IMR-90 (cell line): ENCODE results near the gene MEIS2. TPM values are rescaled to one million over a fixed set of nuclear protein-coding genes. Genes with fewer than 3 reads are reported as not detected.
A peak's percentile ranks its signal among the peaks of the same experiment; 100 is the strongest.

ENCODE experiments used
- ATAC-seq: fragments of 200-7000 bp; cut with Tn5 transposase; 2 replicates; pipeline ENCODE4 v1.9.1; 2020; ENCODE audit warnings: low read depth, mild to moderate bottlenecking, moderate library complexity
- BruUV-seq: library from RNA; stranded (reverse); fragments of 400-500 nt; replicated peaks from 2 replicates; lab custom pipeline; 2021; lab: Mats Ljungman, UMichigan
- CTCF ChIA-PET: fragments of 300-600 bp; formaldehyde crosslinking; extraction: SDS; loops from one replicate; lab custom pipeline; 2021; ENCODE audit warnings: antibody characterized with exemption; lab: Yijun Ruan, JAX
- POLR2A ChIA-PET: fragments of 300-600 bp; sonication (Branson Sonifier 250); formaldehyde crosslinking; loops from one replicate; lab custom pipeline; 2022; ENCODE audit warnings: antibody characterized with exemption; ENCODE audit not compliant: unreplicated experiment; lab: Charles Lee
- DNase-seq: peaks from one replicate; pipeline ENCODE4 v3.0.0; 2013
- H2AFZ ChIP-seq: replicated peaks from 2 replicates; pipeline ENCODE3; 2013; ENCODE audit warnings: low read length, mild to moderate bottlenecking; ENCODE audit not compliant: poor library complexity
- H2AK5ac ChIP-seq: 2 replicates; pipeline ENCODE4 v1.6.1; 2013; ENCODE audit warnings: low read depth, low read length, inconsistent platforms
- H2AK9ac ChIP-seq: replicated peaks from 2 replicates; pipeline ENCODE3; 2013; ENCODE audit warnings: mild to moderate bottlenecking, low read depth, low read length, moderate library complexity; ENCODE audit not compliant: poor library complexity
- H2BK120ac ChIP-seq: 2 replicates; pipeline ENCODE4 v1.6.1; 2013; ENCODE audit warnings: low read depth, low read length, inconsistent platforms
- H2BK15ac ChIP-seq: 3 replicates; pipeline ENCODE4 v1.6.1; 2013; ENCODE audit warnings: low read depth, low read length, inconsistent platforms
- H2BK20ac ChIP-seq: 2 replicates; pipeline ENCODE4 v1.6.1; 2013; ENCODE audit warnings: low read depth, mild to moderate bottlenecking, inconsistent platforms, low read length, moderate library complexity
- H2BK5ac ChIP-seq: 2 replicates; pipeline ENCODE4 v1.6.1; 2013; ENCODE audit warnings: mild to moderate bottlenecking, low read depth, low read length, inconsistent platforms; ENCODE audit not compliant: poor library complexity, severe bottlenecking
- H3K14ac ChIP-seq: replicated peaks from 2 replicates; pipeline ENCODE4 v1.6.1; 2013; ENCODE audit warnings: low read depth, low read length, inconsistent platforms
- H3K18ac ChIP-seq: 2 replicates; pipeline ENCODE4 v1.6.1; 2013; ENCODE audit warnings: low read depth, low read length, control low read depth
- H3K23ac ChIP-seq: 2 replicates; pipeline ENCODE4 v1.6.1; 2013; ENCODE audit warnings: low read depth, low read length, inconsistent platforms
- H3K27ac ChIP-seq: 2 replicates; pipeline ENCODE4 v1.5.1; 2013; ENCODE audit warnings: mild to moderate bottlenecking, control low read depth, low read length; ENCODE audit not compliant: insufficient read depth
- H3K27me3 ChIP-seq: 2 replicates; pipeline ENCODE4 v1.6.1; 2013; ENCODE audit warnings: low read length; ENCODE audit not compliant: control insufficient read depth, insufficient read depth
- H3K36me3 ChIP-seq: 2 replicates; pipeline ENCODE4 v1.6.1; 2013; ENCODE audit warnings: low read length, mixed read lengths; ENCODE audit not compliant: control insufficient read depth, insufficient read depth
- H3K4ac ChIP-seq: 2 replicates; pipeline ENCODE4 v1.6.1; 2013; ENCODE audit warnings: low read depth, low read length, inconsistent platforms
- H3K4me1 ChIP-seq: 2 replicates; pipeline ENCODE4 v1.6.1; 2013; ENCODE audit warnings: low read length, mixed read lengths; ENCODE audit not compliant: control insufficient read depth, insufficient read depth
- H3K4me2 ChIP-seq: 2 replicates; pipeline ENCODE4 v1.6.1; 2013; ENCODE audit warnings: low read depth, mild to moderate bottlenecking, control low read depth, low read length, moderate library complexity
- H3K4me3 ChIP-seq: 2 replicates; pipeline ENCODE4 v1.5.1; 2013; ENCODE audit warnings: low read depth, mild to moderate bottlenecking, control low read depth, low read length, moderate library complexity; ENCODE audit not compliant: insufficient read depth
- H3K56ac ChIP-seq: 2 replicates; pipeline ENCODE4 v1.6.1; 2013; ENCODE audit warnings: low read length, inconsistent platforms; ENCODE audit not compliant: insufficient read depth; ENCODE audit errors: extremely low read depth
- H3K79me1 ChIP-seq, 2 experiments: 2 replicates each; pipeline ENCODE4 v1.6.1; 2013; ENCODE audit warnings: low read length in 2 of 2, inconsistent platforms in 1 of 2, low read depth in 1 of 2
- H3K9ac ChIP-seq: 2 replicates; pipeline ENCODE4 v1.6.1; 2013; ENCODE audit warnings: low read depth, low read length, control low read depth
- H3K9me1 ChIP-seq: 2 replicates; pipeline ENCODE4 v1.6.1; 2013; ENCODE audit warnings: low read length, inconsistent platforms; ENCODE audit not compliant: insufficient read depth
- H3K9me3 ChIP-seq: 2 replicates; pipeline ENCODE4 v1.6.1; 2013; ENCODE audit warnings: low read length; ENCODE audit not compliant: control insufficient read depth, insufficient read depth
- H4K20me1 ChIP-seq: 2 replicates; pipeline ENCODE4 v1.6.1; 2013; ENCODE audit warnings: low read length, inconsistent platforms; ENCODE audit not compliant: insufficient read depth
- H4K5ac ChIP-seq: 2 replicates; pipeline ENCODE4 v1.6.1; 2013; ENCODE audit warnings: mild to moderate bottlenecking, low read depth, low read length, control low read depth
- H4K8ac ChIP-seq, 2 experiments: 2 replicates each; pipeline ENCODE4 v1.6.1; 2013; ENCODE audit warnings: low read depth in 2 of 2, low read length in 2 of 2, control low read depth in 1 of 2, inconsistent platforms in 1 of 2
- H4K91ac ChIP-seq: 2 replicates; pipeline ENCODE4 v1.6.1; 2013; ENCODE audit warnings: low read depth, low read length, inconsistent platforms; ENCODE audit not compliant: insufficient read depth
- MAFK ChIP-seq: IDR thresholded peaks from 2 replicates; pipeline ENCODE4 v1.6.1; 2012; ENCODE audit warnings: low read depth, low read length, improper control_type of control experiment
- MXI1 ChIP-seq: IDR thresholded peaks from 2 replicates; pipeline ENCODE4 v1.6.1; 2012; ENCODE audit warnings: low read depth, mild to moderate bottlenecking, low read length, moderate library complexity, borderline replicate concordance
- NFE2L2 ChIP-seq: fragments of 150-350 bp; IDR thresholded peaks from 2 replicates; pipeline ENCODE4 v1.6.1; 2016; ENCODE audit warnings: low read depth, mild to moderate bottlenecking, low read length
- WGBS, 2 experiments: methylation state at CpG; one replicate each; pipeline versions ENCODE4 v1.1.5 to v1.1.7; 2013; ENCODE audit warnings: missing lambda C conversion rate in 2 of 2; ENCODE audit not compliant: insufficient read length in 1 of 2; ENCODE audit errors: extremely low coverage in 2 of 2; 5-methylcytosine and 5-hydroxymethylcytosine counted together
- dilution Hi-C: fragments of 300-500 bp; cut with HindIII; formaldehyde crosslinking; loops from one replicate; pipeline ENCODE4 v1.14.3; 2018; ENCODE audit warnings: low sequenced_read_pairs; ENCODE audit not compliant: unreplicated experiment
- in situ Hi-C: fragments of 300-500 bp; cut with MboI; formaldehyde crosslinking; loops from 3 replicates; pipeline ENCODE4 v1.14.3; 2019; ENCODE audit warnings: low sequenced_read_pairs, inconsistent platforms, mixed read lengths
- intact Hi-C: fragments of 100-400 bp; cut with micrococcal nuclease; formaldehyde crosslinking; loops from 2 replicates; pipeline ENCODE4 v1.10.0; 2022
- polyA plus RNA-seq, 3 experiments: library from polyadenylated mRNA; depleted of rRNA; stranded (reverse); fragments of >200 nt; gene quantifications; 2 replicates each; pipeline ENCODE4 v1.2.3, GENCODE V29; 2012; ENCODE audit warnings: low replicate concordance in 1 of 3
- total RNA-seq: library from RNA; depleted of rRNA; stranded (reverse); fragments of >200 nt; gene quantifications from 2 replicates; pipeline ENCODE4 v1.2.3, GENCODE V29; 2012

The MEIS2 gene
- total and polyA plus RNA-seq, 2 of the 4 experiments (the other 2 are of a cell fraction), result 70.1 to 71.3 TPM

DNA sequence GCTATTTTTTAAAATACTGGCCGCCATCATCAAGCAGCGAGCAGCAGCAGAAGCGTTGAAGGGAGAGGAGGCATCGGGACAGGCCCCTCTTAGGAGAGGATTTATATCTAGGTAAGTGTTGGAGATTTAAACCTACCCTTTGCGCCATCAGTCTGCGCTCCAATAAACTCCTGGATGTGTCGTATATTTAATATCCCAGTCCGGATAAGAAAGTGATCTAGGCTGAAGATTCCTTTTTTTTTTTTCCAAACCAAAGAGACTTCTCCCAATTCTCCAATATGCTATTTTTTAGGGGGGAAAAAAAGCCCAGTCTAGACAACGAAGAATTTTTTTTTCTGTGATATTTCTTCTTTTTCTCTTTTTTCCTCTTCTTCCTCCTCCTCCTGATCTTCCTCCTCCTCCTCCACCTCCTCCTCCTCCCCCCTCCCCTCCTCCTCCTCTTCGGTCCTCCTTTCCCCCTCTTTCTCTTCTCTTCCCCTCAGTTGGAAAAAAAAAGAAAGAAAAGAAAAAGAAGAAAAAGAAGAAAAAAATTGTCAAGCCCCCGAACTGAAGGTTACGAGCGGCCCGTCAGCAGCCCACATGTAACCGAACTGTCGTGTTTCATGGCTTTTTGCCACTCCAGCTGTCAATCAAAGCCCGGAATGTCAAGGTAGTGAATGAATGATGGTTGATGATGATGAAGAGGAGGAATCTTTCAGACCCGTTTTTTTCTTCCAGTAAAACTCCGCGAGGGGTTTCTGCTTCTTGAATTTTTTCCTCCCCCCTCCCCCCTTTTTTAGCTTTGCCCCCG lies 835 bp downstream of the MEIS2 start:
- peak overlapping the region; percentile 92 for H2AK9ac ChIP-seq
- peaks cover 10% of the 10 kb centered on the region; the same call in 1 of the 2 replicates for H3K36me3 ChIP-seq
- peak overlapping the region; percentile 85 for H3K56ac ChIP-seq
- H3K79me1 ChIP-seq, result peaks cover 18 to 42% of the 10 kb centered on the region in 2 experiments
- in situ Hi-C loops, result no loop called here
- ChIA-PET CTCF (no interaction called here), POLR2A (interaction anchor here (0.5 kb wide), 1 partner anchor 291 kb away, joined by 5 read pairs; no protein-coding TSS in a partner anchor)
- BruUV-seq, result no TSS peak
- no peaks in the 10 kb centered on the region for H3K27me3 ChIP-seq
- peak overlapping the region; percentile 34; the same call in 1 of the 3 replicates for H2BK15ac ChIP-seq
- peak overlapping the region; percentile 30; the same call in 1 of the 2 replicates for H2BK20ac ChIP-seq
- peak overlapping the region; percentile 75 for H4K5ac ChIP-seq
- no peak for ATAC-seq
- TF ChIP-seq MXI1 (peak; percentile 50; the same call in 1 of the 2 replicates), NFE2L2 (no peak), MAFK (no peak)
- H3K4me1 ChIP-seq, result peaks cover 4% of the 10 kb centered on the region
- intact Hi-C loops, result loop anchor here (1.0 to 10.0 kb wide), 6 partner anchors 33 to 1575 kb away; partner anchors contain the start of gene DPH6
- peak overlapping the region; percentile 80 for H3K18ac ChIP-seq
- H3K4me2 ChIP-seq, result peak overlapping the region; percentile 83
- H3K4ac ChIP-seq, result peak overlapping the region; percentile 94
- peak overlapping the region; percentile 94 for H3K4me3 ChIP-seq
- dilution Hi-C loops, result no loop called here
- H3K9me1 ChIP-seq, result no peaks in the 10 kb centered on the region
- WGBS, 2 experiments, result 0 to 67% methylated on average over 1 to 6 of the region's 21 CpGs
- DNase-seq, result peak; percentile 34
- no peaks in the 10 kb centered on the region for H3K9me3 ChIP-seq
- H3K9ac ChIP-seq, result peak overlapping the region; percentile 99
- H2AFZ ChIP-seq, result peak overlapping the region; percentile 91
- peak overlapping the region; percentile 99 for H3K27ac ChIP-seq
- peak overlapping the region; percentile 97 for H3K14ac ChIP-seq
- H4K91ac ChIP-seq, result peak overlapping the region; percentile 88
- peaks cover 7% of the 10 kb centered on the region; the same call in 1 of the 2 replicates for H4K20me1 ChIP-seq
- H2AK5ac ChIP-seq, result peak overlapping the region; percentile 87; the same call in 1 of the 2 replicates
- H4K8ac ChIP-seq, result peak overlapping the region; percentile 83 to 89
- peak overlapping the region; percentile 85 for H2BK120ac ChIP-seq
- H2BK5ac ChIP-seq, result peak overlapping the region; percentile 97
- peak overlapping the region; percentile 95 for H3K23ac ChIP-seq
